NCI-H748 (cell line): Measurements from ENCODE around the gene GNL1.

Source experiments
- DNase-seq: peaks from one replicate; lab custom pipeline; 2025; ENCODE audit not compliant: unreplicated experiment; lab: John Stamatoyannopoulos, UW

Gene GNL1

DNA sequence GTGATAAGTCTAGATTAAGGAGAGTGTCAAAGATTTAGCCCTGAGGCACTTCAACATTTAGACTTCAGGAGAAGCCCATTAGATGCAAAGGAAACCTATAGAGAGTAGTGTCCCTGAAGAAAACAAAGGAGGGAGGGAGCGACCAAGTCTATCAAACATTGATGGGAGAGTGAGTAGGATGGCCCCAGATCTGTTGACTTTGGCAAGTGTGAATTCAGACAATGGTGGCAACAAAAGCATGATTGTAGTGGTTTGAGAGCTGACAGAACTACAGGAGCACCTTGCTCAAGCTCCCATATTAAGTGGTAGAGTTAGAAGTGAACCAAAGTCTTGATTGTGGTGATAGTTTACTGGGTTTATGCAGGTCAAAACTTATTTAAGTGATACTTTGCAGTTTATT, 14.0 kb upstream of the GNL1 start:
- peak; percentile 8 for DNase-seq

DNA sequence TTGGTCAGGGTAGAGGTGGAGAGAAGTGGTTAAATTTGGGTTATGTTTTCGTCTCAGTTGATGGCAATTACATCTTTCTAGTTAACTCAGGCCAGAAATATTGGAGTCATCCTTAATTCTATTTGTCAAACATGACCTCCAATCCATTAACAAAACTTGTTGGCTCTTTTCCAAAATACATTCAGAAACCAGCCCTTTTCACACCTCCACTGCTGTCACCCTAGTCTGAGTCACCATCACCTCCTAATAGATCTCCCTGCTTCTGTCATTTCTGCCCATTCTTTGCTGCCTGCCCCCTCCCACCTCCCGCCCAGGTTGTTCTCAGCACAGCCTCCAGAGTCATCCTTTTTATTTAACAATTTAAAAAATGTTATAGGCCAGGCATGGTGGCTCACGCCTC, 12.0 kb upstream of the GNL1 start:
- peak; percentile 16 for DNase-seq

DNA sequence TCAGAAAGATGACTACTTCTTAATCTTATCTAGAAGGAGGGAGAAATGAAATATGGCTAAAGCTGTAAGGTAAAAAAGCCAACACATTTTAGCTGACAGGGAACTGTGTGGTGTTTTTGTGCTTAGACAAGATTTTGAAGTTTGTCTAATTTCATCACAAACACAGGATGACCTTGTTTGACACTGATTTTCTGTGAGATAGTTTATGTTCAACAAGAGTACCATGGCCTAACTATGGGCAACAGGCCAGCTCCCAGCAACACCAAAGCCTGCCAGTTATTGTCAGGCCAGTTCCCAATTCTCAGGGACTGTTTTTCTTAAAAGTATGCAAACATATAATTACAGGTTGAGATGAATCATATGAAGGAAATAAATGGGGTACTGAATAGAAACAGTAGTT, 9.5 kb upstream of the GNL1 start:
- DNase-seq = no peak

DNA sequence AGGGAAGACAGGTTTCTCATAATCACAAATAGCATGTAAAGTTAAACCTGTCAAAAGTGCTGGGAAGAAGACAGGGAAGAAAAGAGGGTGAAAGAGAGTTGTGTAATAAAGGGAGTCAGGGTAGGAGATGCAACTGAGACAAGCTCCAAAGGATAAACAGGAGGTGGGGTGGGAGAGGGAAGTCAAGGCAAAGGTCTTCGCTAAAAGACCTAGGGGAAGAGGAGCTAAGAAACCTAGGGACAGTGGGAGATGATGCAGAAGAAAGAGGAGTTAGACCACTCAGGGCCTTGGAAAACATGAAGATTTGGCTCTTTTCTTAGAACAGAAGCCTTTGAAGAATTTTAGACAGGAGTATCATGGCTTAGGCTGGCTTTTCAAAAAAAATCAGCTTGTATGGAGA, 7.8 kb upstream of the GNL1 start:
- DNase-seq = no peak

- no peak for DNase-seq
Measured at GRCh38 chr6:30562470-30563425, 6.5 kb upstream of the GNL1 start.

DNA sequence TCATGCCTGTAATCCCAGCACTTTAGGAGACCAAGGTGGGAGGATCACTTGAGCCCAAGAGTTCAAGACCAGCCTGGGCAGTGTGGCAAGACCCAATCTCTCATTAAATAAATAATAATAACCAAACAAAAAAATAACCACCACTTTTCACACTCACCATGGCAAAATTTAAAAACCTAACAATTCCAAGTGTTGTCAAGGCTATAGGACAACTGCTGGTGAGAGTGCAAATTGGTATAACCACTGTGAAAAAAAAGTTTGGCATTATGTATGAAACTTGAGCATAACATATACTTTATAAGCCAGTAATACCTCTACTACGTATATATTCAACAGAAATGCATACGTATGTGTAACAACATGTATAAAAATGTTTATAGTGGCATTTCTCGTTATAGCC, 4.6 kb upstream of the GNL1 start:
- no peak for DNase-seq

- no peak for DNase-seq
Measured at GRCh38 chr6:30557683-30557981, 1.3 kb upstream of the GNL1 start.

- peak; percentile 94 for DNase-seq
Measured at GRCh38 chr6:30556906-30557682, 805 bp upstream of the GNL1 start, which contains the start of gene PRR3. PRR3 (plus strand) TSS chr6:30557295; CDS start chr6:30557345, 50 bp downstream.

DNA sequence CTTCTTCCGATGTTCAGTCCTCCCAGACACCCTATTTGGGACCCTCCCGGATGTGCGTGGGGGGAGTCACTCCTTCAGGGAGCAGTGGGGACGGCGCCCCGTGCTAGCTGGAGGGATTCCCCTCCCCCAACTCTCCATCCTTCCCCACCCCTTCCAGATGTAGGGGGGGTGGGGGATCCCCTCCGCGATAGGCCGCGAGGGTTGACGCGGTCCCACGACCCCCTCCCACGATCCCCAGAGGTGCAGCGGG, 548 bp downstream of the GNL1 start:
- DNase-seq = no peak

DNA sequence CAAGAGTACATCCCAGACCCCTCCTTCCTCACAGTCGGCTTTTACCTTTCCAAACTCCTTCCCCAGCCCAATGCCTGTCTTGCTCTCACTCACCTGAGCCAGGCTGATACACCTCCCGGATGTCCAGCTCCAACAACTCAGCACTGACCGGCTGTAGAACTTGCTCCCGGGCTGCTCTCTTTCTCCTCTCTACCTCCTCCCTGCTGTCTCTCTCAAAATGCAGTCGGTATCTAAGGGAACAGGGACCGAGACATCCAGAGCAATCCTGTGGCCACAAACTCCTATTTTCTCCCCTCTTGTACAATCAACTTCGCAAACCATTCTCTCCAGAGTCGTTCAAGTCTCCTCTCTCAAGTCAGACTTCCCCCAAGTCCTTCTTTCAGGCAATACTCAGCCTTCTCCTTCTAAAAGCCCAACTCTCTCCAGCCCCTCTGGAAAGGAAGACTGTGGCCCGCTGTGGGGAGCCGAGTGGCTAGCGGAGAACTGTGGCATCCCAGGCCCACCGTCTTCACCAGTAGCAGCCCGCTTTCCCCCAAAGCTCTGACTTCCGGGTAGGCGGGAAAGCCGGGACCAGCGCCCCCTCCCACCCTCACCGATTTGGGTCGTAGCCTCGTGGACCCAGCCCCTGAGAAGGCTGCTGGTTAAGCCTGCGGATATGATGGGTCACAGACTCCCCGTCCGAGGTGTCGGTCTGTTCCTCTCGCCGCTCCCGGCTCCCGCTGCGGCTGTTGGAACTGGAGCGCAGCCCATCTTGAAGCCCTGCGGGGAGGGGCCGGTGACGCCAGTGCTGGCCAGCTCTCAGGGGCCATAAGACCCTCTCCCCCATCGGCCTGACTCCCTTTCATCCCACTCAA, 1.1 kb downstream of the GNL1 start:
- peak; percentile 65 for DNase-seq

- DNase-seq = no peak
Measured at GRCh38 chr6:30554404-30554803, 1.9 kb downstream of the GNL1 start.

GRCh38 chr6:30548375-30548774, 7.9 kb downstream of the GNL1 start:
- no peak for DNase-seq

- no peak for DNase-seq
Measured at GRCh38 chr6:30547454-30547853, 8.8 kb downstream of the GNL1 start.

DNA sequence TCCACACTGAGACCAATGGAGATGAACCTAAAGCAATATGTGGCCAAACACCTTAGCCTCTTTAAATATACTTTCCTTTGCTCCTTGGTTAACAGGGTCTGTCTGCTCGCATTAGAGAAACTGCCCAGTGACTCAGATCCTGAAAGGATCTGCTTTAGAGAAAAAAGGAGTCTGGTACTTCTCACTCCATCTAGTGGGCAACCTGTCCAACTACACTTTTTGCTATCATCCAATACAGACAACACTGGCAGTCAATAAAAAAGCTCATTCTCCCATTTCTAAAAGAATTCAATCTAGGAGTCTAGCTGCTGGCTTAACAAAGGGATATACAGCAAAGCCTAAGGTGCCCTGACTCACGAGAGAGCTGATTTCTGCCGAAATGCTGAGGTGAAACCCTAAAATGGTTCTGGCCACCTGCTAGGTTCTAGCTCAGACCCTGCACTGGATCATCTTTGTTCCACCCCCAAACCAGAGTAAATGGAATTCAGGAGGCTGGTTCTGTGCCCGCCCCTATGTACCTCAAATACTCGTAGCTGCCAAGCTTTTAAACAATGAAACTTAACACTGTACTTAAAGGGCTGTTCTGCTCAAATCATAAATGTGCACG, 11.5 kb downstream of the GNL1 start:
- DNase-seq = peak; percentile 59

GRCh38 chr6:30543821-30544220, 12.5 kb downstream of the GNL1 start:
- DNase-seq = no peak

DNA sequence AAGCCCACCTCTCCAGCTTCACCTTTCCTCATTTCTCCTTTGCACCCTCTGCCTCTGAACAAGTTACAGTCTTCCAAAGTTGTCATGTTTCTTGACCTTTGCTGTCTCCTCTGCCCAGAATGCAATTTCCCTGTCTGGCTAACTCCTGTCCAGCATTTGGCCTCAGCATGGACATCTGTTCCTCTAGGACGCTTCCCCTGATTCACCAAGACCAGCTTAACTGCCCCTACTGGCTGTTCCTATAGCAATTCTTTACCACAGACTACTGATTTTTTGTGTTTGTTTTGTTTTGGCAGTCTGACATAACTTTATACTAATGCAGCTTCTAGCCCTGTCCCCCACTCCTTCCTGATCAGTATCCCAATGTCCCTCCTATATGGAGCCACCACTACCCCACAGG, 13.4 kb downstream of the GNL1 start:
- DNase-seq = no peak

GRCh38 chr6:30542404-30542725, 13.9 kb downstream of the GNL1 start:
- DNase-seq = no peak

DNA sequence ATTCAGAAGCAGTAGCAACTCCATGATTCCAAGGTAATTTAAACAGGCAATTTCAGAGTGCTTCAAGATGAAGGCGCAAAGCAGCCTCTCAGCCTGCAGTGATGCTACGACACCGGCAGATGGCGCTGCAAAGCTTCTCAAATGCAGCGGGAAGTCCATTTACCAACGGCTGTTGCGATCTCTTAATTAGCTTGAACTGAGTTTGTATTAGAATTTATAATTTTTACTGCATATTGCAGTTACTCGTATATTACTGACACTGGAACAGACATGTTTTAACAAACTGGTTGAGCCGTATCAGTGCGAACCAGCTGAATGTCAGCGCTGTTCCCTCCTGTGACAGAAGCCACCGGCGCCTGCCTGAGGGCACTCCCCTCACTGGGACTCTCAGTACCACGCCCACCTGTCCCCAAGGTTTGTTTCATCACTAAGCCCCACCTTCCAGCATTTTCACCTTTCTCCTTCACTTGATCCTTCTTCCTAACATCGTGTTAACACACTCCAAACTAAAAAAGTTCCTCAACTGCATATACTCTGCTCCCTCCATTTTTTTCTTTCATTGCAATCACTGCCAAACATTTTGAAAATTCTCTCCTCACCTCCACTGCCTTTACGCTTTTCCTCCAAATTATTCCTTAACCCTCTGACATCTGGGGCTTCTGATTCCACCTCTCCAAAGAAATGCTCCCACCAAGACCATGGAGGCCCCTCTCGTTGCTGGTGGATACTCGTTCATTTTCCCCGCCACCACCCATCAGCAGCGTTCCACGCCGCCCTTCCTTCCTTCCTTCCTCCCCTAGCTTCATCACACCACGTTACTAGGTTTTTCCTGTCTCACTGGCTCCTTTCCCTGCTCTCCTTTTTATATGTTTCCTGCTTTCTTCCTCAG, 14.5 kb downstream of the GNL1 start:
- peak; percentile 86 for DNase-seq

DNA sequence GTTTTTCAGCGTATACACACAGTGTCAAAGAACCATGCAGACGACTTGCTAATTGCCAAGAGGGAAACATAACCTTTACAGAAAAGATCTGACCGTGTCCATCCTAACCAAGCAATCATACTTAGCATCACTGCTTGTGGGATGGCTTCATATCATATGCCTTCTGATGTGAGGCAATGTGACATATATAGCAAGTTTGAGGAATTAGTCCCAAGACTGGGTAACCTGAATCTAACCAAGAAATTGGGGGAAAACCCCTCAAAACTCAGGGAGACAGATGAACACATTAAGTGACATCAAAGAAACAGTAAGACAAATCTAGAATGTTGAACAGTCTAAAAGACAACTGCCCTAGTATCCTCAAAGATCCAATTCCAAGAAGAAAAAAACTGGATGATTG, 18.4 kb downstream of the GNL1 start:
- DNase-seq = no peak
